HepG2 (cell line): ENCODE measurements around the gene HOXA7. TPM values are rescaled to one million over a fixed set of nuclear protein-coding genes. Genes with fewer than 3 reads are reported as not detected.

Source experiments
- ATAC-seq: fragments of 200-7000 bp; cut with Tn5 transposase; 3 replicates; pipeline ENCODE4 v1.9.1; 2020; ENCODE audit warnings: mild to moderate bottlenecking, moderate library complexity
- BruUV-seq: library from RNA; stranded (reverse); fragments of 400-500 nt; replicated peaks from 2 replicates; lab custom pipeline; 2021; lab: Mats Ljungman, UMichigan
- CTCF ChIA-PET: fragments of 300-600 bp; formaldehyde crosslinking; extraction: SDS; loops from one replicate; lab custom pipeline; 2021; ENCODE audit warnings: low total read pairs, inconsistent platforms, low intra/inter-chr PET ratio; lab: Yijun Ruan, JAX
- POLR2A ChIA-PET: fragments of 350-600 bp; sonication (Branson Sonifier 250); formaldehyde crosslinking; loops from one replicate; lab custom pipeline; 2020; ENCODE audit warnings: antibody characterized with exemption, inconsistent platforms; lab: Yijun Ruan, JAX
- DNase-seq: peaks from one replicate; pipeline ENCODE4 v3.0.0-alpha.2; 2015; ENCODE audit warnings: low spot score
- FAIRE-seq: peaks from 3 replicates; lab custom pipeline; 2011; peaks lifted over from hg19 to GRCh38; lab: Jason Lieb, UNC
- H2AFZ ChIP-seq: one replicate; pipeline ENCODE4 v1.6.1; 2011; ENCODE audit warnings: low read length, inconsistent platforms
- H3K27ac ChIP-seq: fragments of 300-600 bp; 3 replicates; pipeline ENCODE4 v1.8.0; 2011; ENCODE audit warnings: mixed run types, mild to moderate bottlenecking, mixed read lengths, low read length, inconsistent platforms; ENCODE audit not compliant: insufficient read depth; ENCODE audit errors: extremely low read length
- H3K27me3 ChIP-seq, 2 experiments: fragments of 200-600 bp in 1 of 2; 2 replicates in 1 of 2; 3 replicates in 1 of 2; pipeline versions ENCODE4 v1.6.0 to v1.8.0; 2011; ENCODE audit warnings: low read length in 2 of 2, mild to moderate bottlenecking in 2 of 2, moderate library complexity in 2 of 2, inconsistent platforms in 1 of 2; ENCODE audit not compliant: insufficient read depth in 2 of 2, control insufficient read depth in 1 of 2
- H3K36me3 ChIP-seq, 2 experiments: fragments of 200-600 bp in 1 of 2; replicated peaks in 1 of 2; 2 replicates in 1 of 2; 3 replicates in 1 of 2; pipeline versions ENCODE4 v1.5.1 to v1.8.0; 2011; ENCODE audit warnings: low read length in 2 of 2, inconsistent platforms in 1 of 2; ENCODE audit not compliant: insufficient read depth in 2 of 2, control insufficient read depth in 1 of 2
- H3K4me1 ChIP-seq: 2 replicates; pipeline ENCODE4 v1.5.1; 2012; ENCODE audit warnings: low read length, inconsistent platforms; ENCODE audit not compliant: insufficient read depth
- H3K4me2 ChIP-seq: 2 replicates; pipeline ENCODE4 v1.6.0; 2011; ENCODE audit warnings: low read depth, low read length, inconsistent platforms
- H3K4me3 ChIP-seq, 3 experiments: fragments of 200-600 bp in 1 of 3; sonication (generic), shearing (Covaris generic) in 1 of 3; replicated peaks in 1 of 3; 2 replicates each; pipeline ENCODE4 v1.5.1; 2011 to 2016; ENCODE audit warnings: low read length in 3 of 3, inconsistent platforms in 2 of 3, low read depth in 2 of 3, mild to moderate bottlenecking in 2 of 3, control low read depth in 1 of 3, mixed read lengths in 1 of 3; ENCODE audit not compliant: insufficient read depth in 1 of 3
- H3K79me2 ChIP-seq: one replicate; pipeline ENCODE4 v1.6.1; 2011; ENCODE audit warnings: low read length, inconsistent platforms; ENCODE audit not compliant: insufficient read depth
- H3K9ac ChIP-seq: 2 replicates; pipeline ENCODE4 v1.6.0; 2011; ENCODE audit warnings: mild to moderate bottlenecking, low read depth, low read length, inconsistent platforms; ENCODE audit not compliant: insufficient read depth
- H3K9me3 ChIP-seq: 2 replicates; pipeline ENCODE4 v1.5.1; 2012; ENCODE audit warnings: mild to moderate bottlenecking, low read length
- H4K20me1 ChIP-seq: 2 replicates; pipeline ENCODE4 v1.6.0; 2011; ENCODE audit warnings: inconsistent platforms, mild to moderate bottlenecking, low read length, moderate library complexity; ENCODE audit not compliant: insufficient read depth
- BCL6 ChIP-seq: IDR thresholded peaks from 2 replicates; pipeline ENCODE4 v1.6.1; 2016; ENCODE audit warnings: missing genetic modification reagents, missing compliant biosample characterization
- FOXJ3 ChIP-seq: sonication (generic); formaldehyde crosslinking; IDR thresholded peaks from 2 replicates; pipeline ENCODE4 v1.4.0; 2020; ENCODE audit warnings: missing genetic modification reagents, mild to moderate bottlenecking, borderline replicate concordance
- HNRNPLL ChIP-seq: fragments of 200-400 bp; formaldehyde crosslinking; IDR thresholded peaks from 2 replicates; pipeline ENCODE4 v1.6.1; 2017; ENCODE audit warnings: mild to moderate bottlenecking, low read depth, low read length; ENCODE audit not compliant: poor library complexity, severe bottlenecking
- KLF9 ChIP-seq: IDR thresholded peaks from 2 replicates; pipeline ENCODE4 v1.6.1; 2016; ENCODE audit warnings: low read depth
- NFYC ChIP-seq: IDR thresholded peaks from 2 replicates; pipeline ENCODE4 v1.6.1; 2016; ENCODE audit warnings: missing genetic modification reagents, missing compliant biosample characterization
- PRDM4 ChIP-seq: sonication (generic); formaldehyde crosslinking; IDR thresholded peaks from 2 replicates; pipeline ENCODE4 v1.9.0; 2021; ENCODE audit warnings: missing genetic modification reagents, borderline replicate concordance
- SCMH1 ChIP-seq: sonication (generic); formaldehyde crosslinking; IDR thresholded peaks from 2 replicates; pipeline ENCODE4 v1.9.0; 2021; ENCODE audit warnings: missing genetic modification reagents, mild to moderate bottlenecking, borderline replicate concordance
- UBTF ChIP-seq: sonication (generic); formaldehyde crosslinking; IDR thresholded peaks from 2 replicates; pipeline ENCODE4 v1.4.0; 2020; ENCODE audit warnings: mild to moderate bottlenecking, missing genetic modification reagents
- ZC3H13 ChIP-seq: sonication (generic); formaldehyde crosslinking; IDR thresholded peaks from 2 replicates; pipeline ENCODE4 v1.8.1; 2023; ENCODE audit warnings: mild to moderate bottlenecking, missing genetic modification reagents, moderate library complexity
- ZNF367 ChIP-seq: sonication (generic); formaldehyde crosslinking; IDR thresholded peaks from 2 replicates; pipeline ENCODE4 v1.4.0; 2020; ENCODE audit warnings: missing genetic modification reagents, borderline replicate concordance
- ZNF687 ChIP-seq: sonication (generic); formaldehyde crosslinking; IDR thresholded peaks from 2 replicates; pipeline ENCODE4 v1.5.1; 2020; ENCODE audit warnings: mild to moderate bottlenecking, missing genetic modification reagents, moderate library complexity
- WGBS: methylation state at CpG from one replicate; pipeline ENCODE4 v1.1.6; 2017; ENCODE audit warnings: low lambda C conversion rate; 5-methylcytosine and 5-hydroxymethylcytosine counted together
- in situ Hi-C: cut with HindIII; loops from 2 replicates; pipeline ENCODE4 v1.10.0; 2017; ENCODE audit warnings: low pct_unique_long_range_greater_than_20kb; ENCODE audit not compliant: extremely low pct_ligation_motif_present
- intact Hi-C: fragments of 100-400 bp; cut with micrococcal nuclease; formaldehyde crosslinking; loops from one replicate; pipeline ENCODE4 v1.10.0; 2022; ENCODE audit not compliant: unreplicated experiment
- polyA plus RNA-seq, 8 experiments: library from polyadenylated mRNA; depleted of rRNA in 3 of 8; stranded (reverse) in 7 of 8; unstranded in 1 of 8; fragments of >200 nt; fragmentation: Illumina TruSeq in 4 of 8; extraction: Trizol in 4 of 8; gene quantifications; 2 replicates each; pipeline versions ENCODE4 v1.2.1 to v1.2.3, GENCODE V29; 2011 to 2016; ENCODE audit warnings: low read depth in 4 of 8, missing spikeins in 1 of 8, mixed read lengths in 1 of 8; ENCODE audit not compliant: insufficient read depth in 1 of 8
- total RNA-seq, 5 experiments: library from RNA; depleted of rRNA; stranded (reverse); fragments of >200 nt; fragmentation: Illumina TruSeq; extraction: Trizol; gene quantifications; 2 replicates each; pipeline ENCODE4 v1.2.3, GENCODE V29; 2016; ENCODE audit warnings: low read depth in 1 of 5

Gene HOXA7
- total and polyA plus RNA-seq, 2 of the 13 experiments (the other 11 are each of a cell fraction or from before 2014, with no cell fraction given) = 0.05 TPM; not detected in 1

- TF ChIP-seq PRDM4 (CRISPR knock-in tag) = no peak
Observed at GRCh38 chr7:27185013-27185853, 28.8 kb upstream of the HOXA7 start, which contains the start of gene HOXA11 (continued).

DNA sequence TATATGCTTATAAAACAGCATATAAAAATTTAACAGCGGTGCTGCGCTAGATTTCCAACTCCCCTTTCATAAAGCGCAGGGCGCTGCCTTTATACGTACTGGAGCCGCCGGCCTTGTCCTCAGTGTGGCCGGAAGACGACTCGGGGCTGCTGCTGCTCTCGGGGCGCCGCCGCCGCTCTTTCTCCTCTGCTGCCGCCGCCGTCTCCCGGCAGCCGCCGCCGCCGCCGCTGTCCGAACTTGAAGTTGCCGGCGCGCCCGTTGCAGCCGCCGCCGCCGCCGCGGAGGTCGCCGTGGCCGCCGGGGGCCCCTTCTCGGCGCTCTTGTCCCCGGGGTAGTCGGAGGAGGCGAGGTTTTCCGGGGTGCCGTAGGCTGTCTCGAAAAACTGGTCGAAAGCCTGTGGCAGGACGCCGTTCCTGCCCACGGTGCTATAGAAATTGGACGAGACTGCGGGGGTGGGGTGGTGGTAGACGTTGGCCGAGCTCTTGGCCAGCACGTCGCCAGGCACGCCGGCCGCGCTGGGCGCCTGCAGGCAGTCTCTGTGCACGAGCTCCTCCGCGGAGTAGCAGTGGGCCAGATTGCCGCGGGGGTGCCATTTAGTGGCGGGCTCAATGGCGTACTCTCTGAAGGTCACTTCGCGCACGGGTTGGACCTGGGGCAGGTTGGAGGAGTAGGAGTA, 28.0 kb upstream of the HOXA7 start:
- no TSS peak for BruUV-seq
- H3K27me3 ChIP-seq = peaks cover 34 to 95% of the 10 kb centered on the region in 2 experiments
- TF ChIP-seq FOXJ3 (CRISPR knock-in tag) (no peak), SCMH1 (no peak), ZC3H13 (CRISPR knock-in tag) (no peak), BCL6 (CRISPR knock-in tag) (0 out of 2 replicates have a peak, but pooled peaks have one; percentile 4), UBTF (0 out of 2 replicates have a peak, but pooled peaks have one; percentile 21), ZNF687 (CRISPR knock-in tag) (0 out of 2 replicates have a peak, but pooled peaks have one; percentile 7), HNRNPLL (peak; percentile 61), ZNF367 (no peak), KLF9 (no peak), NFYC (no peak)

More for the DNA sequence above, 28.0 kb upstream of the HOXA7 start:
- Histone ChIP-seq H3K36me3 (no peaks in the 10 kb centered on the region), H3K9me3 (no peaks in the 10 kb centered on the region), H4K20me1 (peaks cover 6% of the 10 kb centered on the region; the same call in 1 of the 2 replicates), H3K79me2 (no peaks in the 10 kb centered on the region), H3K4me2 (peak overlapping the region; percentile 84), H3K4me3 (peak overlapping the region; percentile 52 to 67 (median 64)), H3K27ac (no peak overlapping the region), H3K4me1 (peaks cover 46% of the 10 kb centered on the region), H2AFZ (no peak overlapping the region), H3K9ac (no peak overlapping the region)
- no peak for FAIRE-seq
- in situ Hi-C loops = no loop called here
- ChIA-PET POLR2A (interaction anchor here (0.6 kb wide), 1 partner anchor 11 kb away, joined by 3 read pairs; no protein-coding TSS in a partner anchor), CTCF (no interaction called here)
- ATAC-seq = no peak
- DNase-seq = no peak
- intact Hi-C loops = no loop called here
- WGBS = 2% methylated on average over 41 of the region's 72 CpGs
